Cardiac fibroblast (primary cell): Measurements from ENCODE around the gene PPM1L.

ENCODE experiments used
- DNase-seq, 2 donors: peaks; one replicate each; pipeline versions ENCODE4 v3.0.0 to v3.0.0-alpha.2; 2010; ENCODE audit warnings: low read depth in 2 of 2
- H3K4me3 ChIP-seq, 2 donors: replicated peaks in 1 of 2; 1 replicate in 1 of 2; 2 replicates in 1 of 2; pipeline ENCODE4 v1.5.1; 2011; ENCODE audit warnings: low read depth in 2 of 2, low read length in 2 of 2, mild to moderate bottlenecking in 2 of 2, moderate library complexity in 1 of 2
- CTCF ChIP-seq: IDR thresholded peaks from one replicate; pipeline ENCODE4 v1.5.1; 2011; ENCODE audit warnings: low read depth, mild to moderate bottlenecking, low read length, inconsistent platforms

Gene PPM1L

GRCh38 chr3:160778480-160778879 is 22.4 kb downstream of the PPM1L start:
- TF ChIP-seq CTCF = no peak
- no peak overlapping the region for H3K4me3 ChIP-seq
- DNase-seq = no peak

- no peak overlapping the region for H3K4me3 ChIP-seq
- no peak for DNase-seq
- TF ChIP-seq CTCF = no peak
Measured at GRCh38 chr3:160779040-160779439, 23.0 kb downstream of the PPM1L start.

DNA sequence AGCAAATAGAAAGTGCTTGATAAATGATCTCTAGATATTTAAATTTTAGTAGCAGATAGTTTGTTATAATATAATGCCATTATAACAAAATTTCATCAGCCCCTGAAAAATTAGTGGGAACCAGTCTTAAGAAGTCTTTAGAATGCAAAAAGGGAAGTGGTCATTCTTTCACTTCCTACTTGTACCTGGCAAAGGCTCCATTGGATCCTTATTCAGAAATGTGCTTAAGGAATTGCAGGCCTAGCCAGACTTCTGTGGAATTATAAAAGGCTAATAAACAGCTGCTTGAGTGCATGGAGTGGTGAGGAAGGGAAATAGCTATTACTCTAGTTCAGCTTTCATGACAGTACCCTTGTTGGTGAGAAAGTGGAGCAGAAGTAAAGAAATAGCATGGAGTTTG is 24.2 kb downstream of the PPM1L start:
- no peak for DNase-seq
- TF ChIP-seq CTCF = no peak
- H3K4me3 ChIP-seq = no peak overlapping the region

DNA sequence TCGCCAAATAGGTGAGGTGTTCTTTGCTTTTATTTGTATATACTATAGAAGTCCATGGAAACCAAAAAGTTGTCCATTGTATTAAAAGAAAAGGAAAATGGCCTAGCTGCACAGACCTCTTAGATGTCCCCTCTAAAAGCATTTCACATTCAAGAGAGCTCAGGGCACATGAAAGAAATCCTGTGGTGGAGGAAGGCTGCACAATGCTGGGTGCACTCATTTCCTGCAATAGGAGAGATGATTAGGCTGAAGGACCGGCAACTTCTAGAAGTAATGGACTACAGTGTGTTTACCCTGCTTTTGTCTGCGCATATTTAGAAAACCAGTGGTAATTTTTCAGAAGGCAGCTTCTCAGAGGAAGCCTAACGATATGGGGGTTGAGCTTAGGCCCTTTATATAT is 25.4 kb downstream of the PPM1L start:
- no peak for DNase-seq
- H3K4me3 ChIP-seq = no peak overlapping the region
- TF ChIP-seq CTCF = no peak

DNA sequence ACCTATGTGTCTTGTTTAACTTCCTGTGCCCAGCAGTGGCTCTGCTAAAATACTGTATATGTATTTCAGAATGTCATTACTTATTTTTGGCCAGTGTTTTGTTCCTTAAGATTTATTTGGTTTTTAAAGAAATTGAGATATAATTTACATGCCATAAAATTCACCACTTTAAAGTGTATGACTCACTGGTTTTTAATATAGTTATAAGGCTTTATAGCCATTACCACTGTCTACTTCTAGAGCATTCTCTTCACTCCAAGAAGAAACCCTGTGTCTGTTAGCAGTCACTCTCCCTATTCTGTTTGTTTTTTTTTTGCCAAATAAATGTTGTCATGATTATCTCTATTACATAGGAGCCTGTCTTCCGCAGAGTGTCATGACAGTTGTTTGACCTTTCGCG is 25.8 kb downstream of the PPM1L start:
- DNase-seq = no peak

DNA sequence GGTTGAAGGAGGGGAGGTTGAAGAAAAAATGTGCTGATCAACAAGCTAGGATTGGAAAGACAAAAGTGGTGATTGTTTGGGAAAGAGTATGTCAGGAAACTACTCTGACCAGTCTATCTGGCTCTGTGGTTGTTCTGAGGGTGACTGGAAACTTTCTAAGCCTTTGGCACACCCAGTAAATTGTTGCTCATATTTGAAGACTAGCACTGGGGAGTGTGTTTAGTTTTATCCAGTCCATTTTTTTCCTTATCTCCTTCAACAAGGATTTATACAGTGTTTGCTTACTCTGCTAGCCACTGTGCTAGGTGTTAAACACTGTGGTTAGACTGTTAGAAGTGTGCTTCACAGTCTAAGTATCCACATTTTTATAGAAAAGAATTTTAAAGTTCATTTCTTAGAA is 28.8 kb downstream of the PPM1L start:
- no peak overlapping the region for H3K4me3 ChIP-seq
- TF ChIP-seq CTCF = no peak
- no peak for DNase-seq

More for the DNA sequence above, 25.8 kb downstream of the PPM1L start:
- no peak for TF ChIP-seq CTCF
- H3K4me3 ChIP-seq = no peak overlapping the region

DNA sequence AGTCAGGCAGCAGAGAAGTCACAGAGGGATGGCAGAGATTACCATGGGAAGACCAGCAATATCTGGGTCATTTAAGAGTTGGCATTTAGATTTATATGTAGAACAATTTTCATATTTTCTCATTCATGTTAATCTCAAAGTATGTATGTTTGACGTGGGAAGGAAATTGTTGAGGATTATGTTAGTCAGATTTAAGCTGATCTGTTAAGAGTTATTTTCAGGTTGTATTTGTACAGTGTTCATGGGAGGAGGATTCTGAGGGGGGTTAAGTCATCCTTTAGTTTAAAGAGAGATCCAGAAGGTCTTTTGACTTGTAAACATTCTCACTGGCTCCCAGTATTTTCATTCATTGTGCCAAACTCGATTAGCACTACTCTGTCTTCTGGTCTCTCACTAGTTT is 34.7 kb downstream of the PPM1L start:
- no peak for DNase-seq
- no peak for TF ChIP-seq CTCF
- no peak overlapping the region for H3K4me3 ChIP-seq
